HG03045 (cell line): ENCODE results near the gene POU6F1.
"Not testable (repeated sequence)": the region's sequence is repeated elsewhere in the genome, so short reads cannot be mapped to it uniquely, and the experiment has no call there.

Source experiments
- ATAC-seq: cut with Tn5 transposase; IDR thresholded peaks from one replicate; pipeline ENCODE4 v1.9.1; 2021; ENCODE audit warnings: mild to moderate bottlenecking, moderate library complexity; ENCODE audit not compliant: unreplicated experiment

Gene POU6F1, protein sequence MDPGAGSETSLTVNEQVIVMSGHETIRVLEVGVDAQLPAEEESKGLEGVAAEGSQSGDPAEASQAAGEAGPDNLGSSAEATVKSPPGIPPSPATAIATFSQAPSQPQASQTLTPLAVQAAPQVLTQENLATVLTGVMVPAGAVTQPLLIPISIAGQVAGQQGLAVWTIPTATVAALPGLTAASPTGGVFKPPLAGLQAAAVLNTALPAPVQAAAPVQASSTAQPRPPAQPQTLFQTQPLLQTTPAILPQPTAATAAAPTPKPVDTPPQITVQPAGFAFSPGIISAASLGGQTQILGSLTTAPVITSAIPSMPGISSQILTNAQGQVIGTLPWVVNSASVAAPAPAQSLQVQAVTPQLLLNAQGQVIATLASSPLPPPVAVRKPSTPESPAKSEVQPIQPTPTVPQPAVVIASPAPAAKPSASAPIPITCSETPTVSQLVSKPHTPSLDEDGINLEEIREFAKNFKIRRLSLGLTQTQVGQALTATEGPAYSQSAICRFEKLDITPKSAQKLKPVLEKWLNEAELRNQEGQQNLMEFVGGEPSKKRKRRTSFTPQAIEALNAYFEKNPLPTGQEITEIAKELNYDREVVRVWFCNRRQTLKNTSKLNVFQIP

DNA sequence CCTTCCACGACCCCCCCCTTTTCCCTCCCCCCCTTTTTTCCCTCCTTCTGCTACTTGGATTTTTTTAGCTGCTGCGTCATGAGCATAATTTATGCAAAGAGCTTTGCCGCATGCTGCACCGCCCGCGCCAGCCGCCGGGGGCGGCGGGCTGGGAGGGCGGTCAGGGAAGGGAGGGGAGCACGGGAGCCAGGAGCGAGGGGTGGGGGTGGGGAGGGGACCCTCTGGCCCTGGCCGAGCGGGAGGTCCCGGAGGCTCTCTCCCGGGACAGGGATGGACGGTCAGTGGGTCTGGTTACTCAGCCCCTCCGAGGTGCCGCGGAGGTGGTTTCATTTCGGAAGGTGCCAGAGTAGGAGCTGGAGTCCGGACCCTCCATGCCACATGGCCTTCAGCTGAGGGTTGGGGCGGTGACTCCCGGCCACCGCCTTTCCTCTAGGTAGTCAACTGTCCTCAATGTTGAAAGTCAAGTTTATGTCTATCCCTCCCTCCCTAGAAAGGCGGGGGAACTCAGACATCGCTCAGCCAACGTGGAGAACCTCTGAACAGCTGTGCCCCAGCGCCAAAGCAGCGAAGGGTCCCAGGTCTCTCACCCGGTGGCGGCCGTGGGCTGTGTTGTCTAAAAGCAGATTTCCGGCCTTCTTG is at the start of gene POU6F1:
POU6F1 (minus strand) TSS at position 95 of the 639 bp plus-strand sequence. CDS start 11,226 bp downstream, outside the sequence.
- peak; percentile 76 for ATAC-seq

DNA sequence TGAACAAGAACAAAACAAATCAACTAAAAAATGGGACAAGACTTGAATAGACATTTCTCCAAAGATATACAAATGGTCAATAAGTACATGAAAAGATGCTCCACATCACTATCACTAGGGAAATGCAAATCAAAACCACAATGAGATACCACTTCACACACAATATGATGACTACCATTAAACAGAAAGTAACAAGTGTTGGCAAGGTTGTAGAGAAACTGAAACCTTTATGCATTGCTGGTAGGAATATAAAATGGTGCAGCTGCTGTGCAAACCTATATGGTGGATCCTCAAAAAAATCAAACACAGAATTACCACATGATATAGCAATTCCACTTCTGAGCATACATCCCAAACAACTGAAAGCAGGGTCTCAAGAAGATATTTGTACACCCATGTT is 47.2 kb upstream of the POU6F1 start:
- ATAC-seq, result no peak

GRCh38 chr12:51264297-51264696 is 46.4 kb upstream of the POU6F1 start:
- ATAC-seq, result no peak

- ATAC-seq, result no peak
Measured at GRCh38 chr12:51263341-51263740, 45.5 kb upstream of the POU6F1 start.

DNA sequence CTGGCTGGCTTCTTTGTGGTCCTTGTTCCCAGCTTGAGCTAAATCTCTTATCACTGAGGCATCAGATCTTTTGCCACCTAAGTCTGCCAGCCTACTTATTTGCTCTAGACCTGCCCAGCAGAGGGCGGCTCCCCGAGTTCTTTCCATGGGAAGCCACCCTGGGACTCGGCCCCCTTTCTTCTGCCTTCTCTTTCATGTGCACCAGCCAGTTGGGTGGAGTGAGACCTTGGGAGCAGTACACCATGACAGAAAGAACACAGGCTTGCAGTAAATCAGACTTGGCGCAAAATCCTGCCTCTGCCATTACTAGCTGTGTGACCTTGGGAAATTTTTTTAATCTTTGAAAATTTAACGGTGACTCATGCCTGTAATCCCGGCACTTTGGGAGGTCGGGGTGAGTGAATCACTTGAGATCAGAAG is 44.9 kb upstream of the POU6F1 start:
- no peak for ATAC-seq

GRCh38 chr12:51259600-51259999 is 41.7 kb upstream of the POU6F1 start:
- not testable (repeated sequence) for ATAC-seq

DNA sequence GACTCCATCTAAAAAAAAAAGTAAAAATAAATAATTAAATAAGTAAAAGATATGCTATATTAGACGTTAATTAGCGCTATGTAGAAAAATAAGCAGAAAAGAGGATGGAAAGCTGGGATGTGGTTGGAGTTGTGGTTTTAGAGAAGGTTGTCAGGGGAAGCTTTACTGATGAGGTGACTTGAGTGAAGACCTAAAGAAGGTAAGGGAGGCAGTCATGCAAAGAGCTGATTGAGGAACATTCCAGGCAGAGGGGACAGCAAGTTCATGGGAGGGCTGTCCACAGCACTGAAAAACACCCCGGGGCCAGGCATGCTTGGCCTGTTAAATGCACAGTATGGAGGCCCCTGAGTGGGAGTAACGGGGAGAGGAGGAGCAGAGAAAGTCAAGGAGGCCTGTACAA is 36.7 kb upstream of the POU6F1 start:
- ATAC-seq, result no peak

GRCh38 chr12:51253276-51253675 is 35.4 kb upstream of the POU6F1 start:
- no peak for ATAC-seq

DNA sequence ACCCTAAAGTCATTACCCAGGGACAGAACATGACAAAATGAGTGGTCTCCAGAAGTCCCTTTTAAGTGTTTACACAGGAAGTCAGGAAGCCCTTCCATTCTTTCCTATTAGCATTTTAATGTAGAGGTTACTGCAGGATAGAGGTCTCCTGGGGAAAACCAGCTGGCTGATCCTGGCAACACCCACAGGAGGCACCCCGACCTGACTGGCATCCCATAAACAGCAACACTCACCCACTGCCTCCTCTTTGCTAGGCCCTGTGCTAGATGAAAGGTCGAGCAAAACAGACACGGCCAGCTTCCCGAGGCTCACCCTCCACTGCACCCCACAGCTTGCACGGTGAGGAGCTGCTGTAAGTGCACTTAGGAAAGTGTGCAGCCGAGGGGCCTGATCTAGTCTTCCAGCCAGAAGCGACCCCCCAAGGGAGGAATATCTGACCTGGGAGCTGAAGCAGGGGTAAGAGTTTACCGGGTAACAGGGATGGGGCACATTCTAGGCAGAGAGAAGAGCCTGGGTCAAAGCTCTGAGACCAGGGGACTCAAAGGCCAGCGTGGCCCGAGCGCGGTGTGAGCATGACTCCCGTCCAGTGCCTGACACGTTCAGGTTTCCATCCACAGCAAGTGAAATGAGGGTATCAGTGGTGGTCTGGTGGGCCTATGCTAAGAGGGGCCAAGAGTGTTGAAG is 29.8 kb upstream of the POU6F1 start:
- ATAC-seq, result no peak

DNA sequence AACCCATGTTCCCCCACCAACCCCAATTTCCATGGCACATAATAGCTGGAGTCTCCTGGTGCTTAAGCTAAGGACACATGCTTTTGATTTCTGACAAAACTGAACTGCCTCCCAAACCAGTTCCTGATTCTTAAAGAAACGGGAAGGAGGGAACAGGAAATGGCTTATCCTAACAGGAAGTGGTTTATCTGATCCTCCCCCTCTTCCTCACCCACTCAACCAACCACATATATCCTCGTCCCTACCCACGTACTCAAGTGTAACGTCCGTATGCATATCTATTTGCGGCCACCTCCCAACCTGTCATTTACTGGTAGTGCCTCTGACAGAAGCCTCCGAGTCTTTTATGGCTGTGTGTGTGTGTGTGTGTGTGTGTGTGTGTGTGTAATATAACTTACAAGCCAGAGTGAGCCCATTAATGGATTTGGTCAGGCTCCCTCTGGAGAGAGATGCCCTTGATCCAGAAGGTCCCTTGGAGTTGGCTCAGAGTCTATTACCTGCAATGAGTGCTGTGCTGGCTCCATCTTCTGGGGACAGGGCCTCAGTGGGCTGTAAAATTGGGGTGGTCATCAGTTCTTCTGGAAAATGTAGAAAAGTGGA is 28.5 kb upstream of the POU6F1 start:
- ATAC-seq, result no peak

DNA sequence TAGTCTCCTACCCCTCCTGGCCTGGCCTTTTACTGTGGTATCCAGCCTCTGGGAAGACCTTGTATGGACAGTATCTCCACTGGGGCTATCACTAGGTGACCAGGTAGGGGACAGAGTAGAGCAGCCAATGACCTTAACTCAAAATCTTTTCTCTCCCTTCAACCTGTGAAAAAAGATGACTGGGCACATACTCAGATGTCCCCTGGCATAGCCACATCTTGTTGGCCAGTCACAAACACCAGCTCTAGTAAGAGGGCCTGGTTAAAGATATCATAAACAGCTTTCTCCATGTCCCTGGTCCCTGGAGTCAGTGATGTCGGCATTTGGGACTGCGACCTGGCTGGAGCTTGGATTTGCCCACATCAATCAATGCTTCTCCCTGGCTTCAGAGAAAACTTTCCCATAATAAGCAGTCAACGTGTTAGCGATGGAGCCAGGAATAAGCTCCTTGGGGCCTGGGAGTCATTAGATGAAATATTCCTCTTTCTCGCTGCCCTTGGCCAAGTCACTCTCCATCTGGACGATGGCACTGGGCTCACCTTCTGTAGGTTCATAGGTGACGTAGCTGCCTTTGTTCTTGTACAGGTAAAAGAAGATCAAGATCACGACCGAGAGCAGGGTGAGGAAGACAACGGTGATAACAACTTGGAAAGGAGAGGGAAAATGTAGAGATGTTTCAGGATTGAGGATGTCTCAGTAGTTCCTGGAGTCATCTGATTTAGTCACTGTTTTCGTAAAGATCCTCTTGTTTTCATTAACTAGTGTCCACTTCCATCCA is 27.8 kb upstream of the POU6F1 start:
- no peak for ATAC-seq

DNA sequence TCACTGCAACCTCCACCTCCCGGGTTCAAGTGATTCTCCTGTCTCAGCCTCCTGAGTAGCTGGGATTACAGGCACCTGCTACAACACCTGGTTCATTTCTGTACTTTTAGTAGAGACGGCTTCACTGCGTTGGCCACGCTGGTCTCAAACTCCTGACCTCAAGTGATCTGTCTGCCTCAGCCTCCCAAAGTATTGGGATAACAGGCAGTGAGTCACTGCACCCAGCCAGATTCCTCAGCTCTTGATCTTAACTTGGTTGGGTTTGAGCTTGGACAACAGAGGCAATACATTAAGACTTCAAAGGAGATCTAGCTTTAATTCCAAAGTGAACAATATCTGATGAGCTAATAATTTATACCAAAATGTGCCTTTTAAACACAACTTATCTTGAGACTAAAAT is 26.4 kb upstream of the POU6F1 start:
- no peak for ATAC-seq

DNA sequence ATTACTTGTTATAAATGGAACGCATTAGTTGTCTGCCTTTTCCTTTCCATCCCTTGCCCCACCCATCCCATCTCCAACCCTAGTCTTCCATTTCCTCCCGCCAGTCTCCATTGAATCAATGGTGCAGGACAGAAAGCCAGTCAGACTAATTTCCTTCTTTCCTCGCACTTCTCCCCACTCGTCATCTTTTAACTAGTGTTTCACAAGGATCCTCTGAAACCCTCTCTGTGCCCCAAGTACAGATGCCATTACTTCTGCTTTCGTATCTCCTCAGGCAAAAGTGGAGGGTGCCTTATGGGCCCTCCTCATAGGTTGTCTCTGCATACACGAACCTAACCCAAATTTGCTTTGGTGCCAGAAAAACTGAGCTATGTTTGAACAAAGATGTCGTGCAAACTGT is 25.0 kb upstream of the POU6F1 start:
- ATAC-seq, result no peak

GRCh38 chr12:51242120-51242519 is 24.3 kb upstream of the POU6F1 start:
- ATAC-seq, result no peak

DNA sequence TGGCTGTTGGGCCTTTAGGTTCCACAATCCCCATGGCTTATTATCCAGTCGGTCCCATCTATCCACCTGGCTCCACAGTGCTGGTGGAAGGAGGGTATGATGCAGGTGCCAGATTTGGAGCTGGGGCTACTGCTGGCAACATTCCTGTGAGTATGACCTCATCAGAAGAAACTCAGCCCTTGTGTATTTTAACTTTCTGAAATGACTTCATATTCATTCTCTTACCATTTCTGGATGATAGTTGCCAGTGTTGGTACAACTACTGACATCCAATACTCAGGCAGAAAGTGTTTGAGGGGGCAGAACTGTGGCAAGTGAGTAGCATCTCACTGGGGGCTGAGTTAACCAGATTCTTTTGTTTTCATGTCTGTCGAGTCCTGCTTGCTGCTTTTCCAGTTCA is 23.1 kb upstream of the POU6F1 start:
- ATAC-seq, result no peak

- peak; percentile 93 for ATAC-seq
Measured at GRCh38 chr12:51238510-51239334, 20.9 kb upstream of the POU6F1 start, which contains the start of gene DAZAP2. Gene DAZAP2, plus strand, starts transcription at chr12:51238826. Its CDS starts 82 bp downstream, at chr12:51238908.

GRCh38 chr12:51238037-51238509 is 20.2 kb upstream of the POU6F1 start:
- peak; percentile 3 for ATAC-seq

GRCh38 chr12:51234530-51234929 is 16.7 kb upstream of the POU6F1 start:
- no peak for ATAC-seq

DNA sequence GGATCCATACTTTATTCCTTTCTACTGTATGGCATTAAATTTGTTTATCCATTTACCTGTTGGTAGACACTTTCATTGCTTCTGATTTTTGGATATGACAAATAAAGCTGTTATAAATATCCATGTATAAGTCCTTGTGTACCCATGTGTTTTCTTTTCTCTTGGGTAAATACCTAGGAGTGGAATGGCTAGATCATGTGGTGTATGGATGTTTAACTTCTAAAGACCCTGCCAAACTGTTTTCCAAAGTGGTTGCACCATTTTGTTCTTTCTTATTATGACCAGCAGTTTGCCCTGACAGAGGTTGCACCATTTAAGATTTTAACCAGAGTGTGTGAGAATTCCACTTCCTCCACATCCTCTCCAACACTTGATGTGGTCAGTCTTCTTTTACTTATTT is 14.8 kb upstream of the POU6F1 start:
- ATAC-seq, result no peak
